HG03342 (cell line): ENCODE data around the gene AGL.
"Not testable (repeated sequence)": the region's sequence is repeated elsewhere in the genome, so short reads cannot be mapped to it uniquely, and the experiment has no call there.

Source experiments
- ATAC-seq: cut with Tn5 transposase; IDR thresholded peaks from one replicate; pipeline ENCODE4 v1.9.1; 2021; ENCODE audit warnings: mild to moderate bottlenecking, moderate library complexity; ENCODE audit not compliant: unreplicated experiment

Gene AGL

DNA sequence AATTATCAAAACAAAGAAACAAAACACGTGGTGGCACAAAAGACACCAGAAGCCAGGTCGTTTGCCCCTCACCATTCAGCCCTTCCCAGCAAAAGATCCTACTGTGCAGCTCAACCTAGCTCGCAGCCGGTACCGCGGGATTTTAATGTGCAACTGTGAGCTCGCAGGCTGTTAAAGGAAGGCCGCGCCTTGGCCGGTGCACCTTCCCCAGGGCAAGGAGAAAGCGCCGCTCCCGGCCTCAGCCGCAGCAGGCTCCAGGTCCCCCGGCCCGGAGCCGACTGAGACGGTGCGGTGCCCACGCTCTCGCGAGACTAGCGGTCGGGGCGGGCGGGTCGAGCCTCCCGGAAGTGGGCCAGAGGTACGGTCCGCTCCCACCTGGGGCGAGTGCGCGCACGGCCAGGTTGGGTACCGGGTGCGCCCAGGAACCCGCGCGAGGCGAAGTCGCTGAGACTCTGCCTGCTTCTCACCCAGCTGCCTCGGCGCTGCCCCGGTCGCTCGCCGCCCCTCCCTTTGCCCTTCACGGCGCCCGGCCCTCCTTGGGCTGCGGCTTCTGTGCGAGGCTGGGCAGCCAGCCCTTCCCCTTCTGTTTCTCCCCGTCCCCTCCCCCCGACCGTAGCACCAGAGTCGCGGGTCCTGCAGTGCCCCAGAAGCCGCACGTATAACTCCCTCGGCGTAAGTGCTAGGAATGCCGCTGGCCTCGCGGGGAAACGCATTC is at the start of gene AGL:
AGL (plus strand) TSS at position 618 of the 715 bp plus-strand sequence. CDS start 682 bp downstream, outside the sequence.
- peak; percentile 99 for ATAC-seq

DNA sequence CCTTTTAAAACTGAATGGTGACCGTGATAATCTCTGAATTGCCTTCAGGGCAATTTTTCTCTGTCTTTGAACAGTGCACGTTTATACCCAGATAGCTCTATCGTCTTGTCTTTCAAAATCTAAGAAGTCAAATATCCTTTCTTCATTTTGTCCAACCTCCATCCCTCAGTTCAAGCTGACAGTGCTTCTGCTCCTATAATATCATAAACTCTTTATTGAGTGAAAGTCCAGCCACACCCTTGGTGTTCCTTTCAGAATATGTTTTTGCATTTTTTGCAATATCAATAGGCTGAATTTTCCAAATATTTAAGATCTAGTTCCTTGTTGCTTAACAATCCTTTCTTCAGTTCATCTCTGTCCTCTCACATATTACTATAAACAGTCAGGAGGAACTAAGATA is 48.6 kb upstream of the AGL start:
- ATAC-seq: no peak

DNA sequence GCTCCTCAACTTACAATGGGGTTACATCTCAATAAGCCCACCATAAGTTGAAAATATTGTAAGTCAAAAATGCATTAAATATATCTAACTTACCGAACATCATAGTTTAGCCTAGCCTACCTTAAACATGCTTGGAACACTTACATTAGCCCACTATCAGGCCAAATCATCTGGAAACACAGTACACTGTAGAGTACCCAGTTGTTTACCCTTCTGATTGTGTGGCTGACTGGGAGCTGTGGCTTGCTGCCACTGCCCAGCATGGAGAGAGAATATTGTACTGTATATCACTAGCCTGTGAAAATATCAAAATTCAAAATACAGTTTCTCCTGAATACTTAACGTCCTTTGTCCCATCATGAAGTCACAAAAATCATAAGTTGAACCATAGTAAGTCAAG is 43.3 kb upstream of the AGL start:
- no peak for ATAC-seq

DNA sequence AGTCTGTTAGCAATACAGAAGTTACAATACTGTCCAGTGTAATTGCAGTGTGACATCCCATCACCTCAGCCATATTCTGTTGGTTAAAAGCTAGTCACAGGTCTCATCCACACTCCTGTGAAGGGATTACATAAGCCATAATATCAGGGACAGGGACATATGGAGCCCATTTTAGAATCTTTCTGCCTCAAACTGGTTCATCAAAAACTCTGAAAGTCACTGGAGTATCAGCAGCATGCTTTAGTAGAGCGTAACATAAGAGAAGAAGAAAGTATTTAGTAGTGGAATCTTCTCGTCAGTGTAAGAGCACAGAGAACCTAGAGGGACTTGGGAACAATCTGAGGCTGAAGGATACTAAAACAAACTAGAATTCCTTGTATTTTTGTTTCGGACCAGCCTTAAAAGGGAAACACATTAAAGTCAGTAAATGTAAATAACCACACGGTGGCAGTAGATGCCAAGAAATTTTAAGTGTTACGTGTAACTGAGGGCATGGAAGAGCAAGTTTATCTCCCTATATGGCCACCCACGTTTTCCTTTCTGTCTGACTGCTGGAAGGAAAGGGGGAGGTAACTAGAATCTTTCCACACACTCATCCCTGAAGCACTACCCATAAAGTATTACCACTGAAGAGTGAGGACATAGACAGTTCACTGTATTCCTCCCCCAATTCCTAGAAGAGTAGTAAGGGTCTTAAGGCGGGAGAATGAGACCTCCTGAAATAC is 41.6 kb upstream of the AGL start:
- ATAC-seq: peak; percentile 91

DNA sequence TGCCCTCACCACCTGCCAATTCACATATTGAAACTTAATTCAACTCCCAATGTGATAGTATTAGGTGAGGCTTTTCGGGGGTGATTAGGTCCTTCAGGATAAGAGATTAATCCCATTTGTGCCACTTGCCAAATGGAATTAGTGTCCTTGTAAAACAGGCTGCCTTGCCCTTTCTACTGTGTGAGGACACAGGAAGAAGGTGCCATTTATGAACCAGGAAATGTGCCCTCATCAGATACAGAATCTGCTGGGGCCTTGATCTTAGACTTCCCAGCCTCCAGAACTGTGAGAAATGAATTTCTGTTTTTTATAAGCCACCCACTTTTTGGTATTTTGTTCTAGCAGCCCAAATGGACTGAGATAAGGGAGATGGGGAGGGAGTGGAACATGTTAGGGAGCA is 39.1 kb upstream of the AGL start:
- no peak for ATAC-seq

DNA sequence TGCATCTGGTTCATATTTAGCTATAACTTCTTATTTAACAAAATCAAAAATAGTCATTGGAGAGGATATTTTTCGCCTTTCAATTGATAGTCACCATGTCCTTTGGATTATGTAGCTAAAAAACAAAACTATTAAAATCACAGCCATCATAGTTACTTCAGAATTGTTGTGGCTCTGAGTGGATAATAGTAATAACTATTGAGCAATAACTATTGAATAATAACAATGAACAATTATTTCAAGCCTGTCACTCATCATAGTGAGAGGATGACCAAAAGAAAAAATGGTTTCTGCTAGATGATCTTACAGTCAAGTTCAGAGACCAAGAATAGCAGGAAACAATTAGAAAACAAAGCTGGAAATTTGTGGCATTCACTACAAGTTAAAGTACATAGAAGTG is 38.4 kb upstream of the AGL start:
- no peak for ATAC-seq

DNA sequence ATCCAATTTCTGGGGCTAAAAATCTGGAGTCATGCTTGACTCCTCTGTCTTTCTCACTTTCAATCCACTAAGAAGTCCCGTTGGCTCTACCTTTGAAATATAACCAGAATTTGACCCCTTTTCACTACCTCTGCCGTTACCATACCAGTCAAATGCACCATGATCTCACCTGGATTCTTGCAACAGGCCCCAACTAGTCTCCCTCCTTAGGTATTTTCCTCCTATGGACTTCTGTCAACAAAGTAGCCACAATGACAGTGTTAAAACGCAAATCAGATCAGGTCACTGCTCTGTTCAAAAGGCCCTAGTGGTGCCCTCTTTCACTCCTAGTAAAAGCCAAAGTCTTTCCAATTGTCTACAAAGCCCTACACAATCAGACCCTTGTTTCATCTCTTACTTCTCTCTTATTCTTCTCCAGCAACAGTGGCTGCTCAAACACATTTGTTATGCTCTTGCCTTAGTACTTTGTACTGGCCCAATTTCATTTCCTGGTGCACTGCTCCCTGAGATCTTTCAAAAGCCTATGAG is 35.7 kb upstream of the AGL start:
- ATAC-seq: no peak

DNA sequence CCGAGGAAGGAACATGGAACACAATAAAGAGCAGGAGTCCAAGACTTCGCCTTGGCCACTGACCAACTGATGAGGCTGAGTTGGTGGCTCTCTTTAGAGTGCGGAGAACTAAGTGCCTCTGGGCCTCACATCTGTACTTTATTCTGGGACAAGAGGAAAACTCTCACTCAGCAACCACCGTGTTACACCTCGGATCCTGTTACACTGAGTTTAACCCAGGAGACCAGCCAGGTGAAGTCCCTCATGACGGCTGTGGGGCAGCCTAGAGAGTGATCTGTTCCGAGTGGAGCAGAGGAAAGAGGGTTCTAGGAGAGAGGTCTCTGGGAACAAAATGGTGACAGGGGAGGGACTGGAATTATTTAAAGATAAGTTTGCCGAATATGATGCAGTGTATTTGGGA is 33.5 kb upstream of the AGL start:
- no peak for ATAC-seq

DNA sequence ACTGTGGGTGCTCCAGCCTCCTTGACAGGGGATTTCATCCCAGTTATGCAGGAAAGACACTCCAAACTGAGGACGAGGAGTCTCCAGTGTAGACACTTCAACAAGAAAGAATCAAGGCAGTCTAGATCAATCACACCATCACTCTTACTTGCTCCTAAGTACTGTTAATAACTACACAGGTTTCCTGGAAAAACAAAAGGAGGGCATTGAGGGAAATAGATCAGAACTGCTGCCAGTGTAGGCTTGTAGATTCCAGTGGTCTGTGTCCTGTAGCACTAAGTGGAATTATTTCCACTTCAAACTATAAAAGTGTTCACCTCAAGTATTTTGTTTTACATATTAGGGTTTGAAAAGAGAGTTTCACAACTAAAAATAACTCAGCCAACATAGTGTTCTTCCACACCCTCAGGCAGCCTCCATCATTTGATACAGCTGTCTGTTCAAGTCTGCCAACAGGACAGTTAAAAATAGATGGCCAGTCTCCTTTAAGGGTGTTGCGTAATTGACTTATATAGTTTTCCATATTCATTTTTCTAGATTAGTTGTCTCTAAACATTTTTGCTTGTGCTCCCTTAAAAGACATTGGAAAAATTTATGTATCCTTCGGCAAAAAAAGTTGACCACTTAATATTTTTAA is 32.0 kb upstream of the AGL start:
- no peak for ATAC-seq

DNA sequence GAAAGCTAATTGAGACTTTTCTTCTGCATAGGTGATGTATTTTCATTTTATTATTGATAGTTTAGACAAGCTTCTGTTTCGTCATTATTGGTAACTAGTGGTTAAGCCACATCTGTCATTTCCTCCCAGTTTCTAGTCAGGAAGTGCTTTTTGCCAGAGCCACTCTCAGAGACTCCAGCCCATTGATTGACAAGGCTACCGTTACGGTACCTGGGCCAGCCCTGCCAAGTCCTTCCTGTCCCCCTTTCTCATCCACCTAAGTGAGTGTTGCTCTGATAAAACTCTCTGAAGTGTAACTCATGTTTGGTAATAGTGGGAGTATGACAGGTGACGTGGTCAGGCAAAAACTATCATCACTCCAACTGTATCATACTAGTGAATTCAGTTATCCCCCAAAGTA is 29.6 kb upstream of the AGL start:
- peak; percentile 89 for ATAC-seq

DNA sequence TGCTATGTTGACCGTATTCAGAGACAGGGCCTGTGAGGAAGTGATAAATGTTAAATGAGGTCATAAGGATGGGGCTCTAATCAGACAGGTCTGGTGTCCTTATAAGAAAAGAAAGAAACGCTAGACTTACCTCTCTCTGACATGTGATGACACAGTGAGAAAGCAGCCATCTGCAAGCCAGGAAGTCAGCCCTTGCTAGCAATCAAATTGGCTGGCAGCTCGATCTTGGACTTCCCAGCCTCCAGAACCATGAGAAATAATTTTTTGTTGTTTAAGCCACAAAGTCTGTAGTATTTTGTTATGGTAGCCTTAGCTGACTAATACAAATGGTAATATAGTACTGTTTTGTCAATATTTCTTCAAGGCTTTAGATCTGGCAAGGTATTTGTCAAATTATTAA is 25.1 kb upstream of the AGL start:
- no peak for ATAC-seq

DNA sequence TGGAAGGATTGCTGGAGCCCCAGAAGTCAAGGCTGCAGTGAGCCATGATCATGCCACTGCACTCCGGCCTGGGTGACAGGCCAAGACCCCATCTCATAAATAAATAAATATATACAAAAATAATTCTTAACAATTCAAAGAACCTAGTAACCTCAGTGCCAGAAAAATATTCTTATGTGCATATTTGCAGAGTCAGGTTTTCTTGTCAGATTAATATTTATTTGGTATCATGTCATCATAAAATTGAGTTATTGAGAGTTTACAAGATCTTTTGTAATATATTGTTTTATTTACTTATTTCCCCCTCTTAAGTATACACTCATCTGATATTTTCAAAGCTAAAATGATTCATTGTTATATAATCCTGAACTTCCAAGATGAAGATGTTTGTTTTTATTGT is 24.5 kb upstream of the AGL start:
- no peak for ATAC-seq

DNA sequence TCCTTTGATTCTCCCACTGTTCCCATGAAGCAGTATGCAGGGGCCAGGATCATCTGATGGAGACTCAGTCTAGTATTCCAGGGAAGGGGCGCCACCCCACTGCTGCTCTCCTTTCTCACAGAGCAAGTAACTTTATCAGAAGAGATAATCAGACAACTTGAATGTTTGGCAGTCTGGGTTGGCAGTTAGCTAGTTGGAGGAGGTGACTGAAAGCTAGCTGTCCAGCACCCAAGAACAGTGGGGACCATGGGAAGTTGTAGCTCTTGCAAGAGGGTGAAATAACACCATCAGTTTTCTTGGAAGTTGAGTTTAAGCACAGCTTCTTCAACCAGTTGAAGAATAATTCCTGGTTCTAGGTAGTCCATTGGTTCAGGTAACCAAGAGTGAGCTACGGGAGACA is 22.2 kb upstream of the AGL start:
- ATAC-seq: no peak

DNA sequence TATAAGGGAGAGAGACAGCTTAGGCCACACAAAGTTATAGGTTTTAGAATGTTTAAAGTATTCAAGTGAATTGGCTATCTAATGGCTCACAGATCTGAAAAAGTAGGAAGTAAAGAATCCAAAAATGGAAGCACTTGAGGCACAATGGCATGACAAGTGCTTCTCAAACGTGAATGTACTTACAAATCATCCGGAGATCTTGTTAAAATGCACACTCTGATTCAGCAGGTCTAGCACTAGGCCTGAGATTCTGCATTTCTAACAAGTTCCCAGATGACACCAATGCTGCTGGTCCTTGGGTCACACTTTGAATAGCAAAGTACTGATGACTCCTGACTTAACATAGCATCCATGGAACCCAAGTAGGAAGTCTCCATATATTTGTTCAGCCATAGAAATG is 20.9 kb upstream of the AGL start:
- ATAC-seq: no peak

DNA sequence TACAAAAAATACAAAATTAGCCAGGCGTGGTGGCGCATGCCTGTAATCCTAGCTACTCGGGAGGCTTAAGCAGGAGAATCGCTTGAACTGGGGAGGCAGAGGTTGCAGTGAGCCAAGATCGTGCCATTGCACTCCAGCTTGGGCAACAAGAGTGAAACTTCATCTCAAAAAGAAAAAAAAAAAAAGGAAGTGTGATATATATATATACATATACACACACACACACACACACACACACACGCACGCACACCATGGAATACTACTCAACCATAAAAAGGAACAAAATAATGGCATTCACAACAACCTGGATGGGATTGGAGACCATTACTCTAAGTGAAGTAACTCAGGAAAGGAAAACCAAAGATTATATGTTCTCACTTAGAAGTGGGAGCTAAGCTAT is 16.2 kb upstream of the AGL start:
- ATAC-seq: not testable (repeated sequence)

DNA sequence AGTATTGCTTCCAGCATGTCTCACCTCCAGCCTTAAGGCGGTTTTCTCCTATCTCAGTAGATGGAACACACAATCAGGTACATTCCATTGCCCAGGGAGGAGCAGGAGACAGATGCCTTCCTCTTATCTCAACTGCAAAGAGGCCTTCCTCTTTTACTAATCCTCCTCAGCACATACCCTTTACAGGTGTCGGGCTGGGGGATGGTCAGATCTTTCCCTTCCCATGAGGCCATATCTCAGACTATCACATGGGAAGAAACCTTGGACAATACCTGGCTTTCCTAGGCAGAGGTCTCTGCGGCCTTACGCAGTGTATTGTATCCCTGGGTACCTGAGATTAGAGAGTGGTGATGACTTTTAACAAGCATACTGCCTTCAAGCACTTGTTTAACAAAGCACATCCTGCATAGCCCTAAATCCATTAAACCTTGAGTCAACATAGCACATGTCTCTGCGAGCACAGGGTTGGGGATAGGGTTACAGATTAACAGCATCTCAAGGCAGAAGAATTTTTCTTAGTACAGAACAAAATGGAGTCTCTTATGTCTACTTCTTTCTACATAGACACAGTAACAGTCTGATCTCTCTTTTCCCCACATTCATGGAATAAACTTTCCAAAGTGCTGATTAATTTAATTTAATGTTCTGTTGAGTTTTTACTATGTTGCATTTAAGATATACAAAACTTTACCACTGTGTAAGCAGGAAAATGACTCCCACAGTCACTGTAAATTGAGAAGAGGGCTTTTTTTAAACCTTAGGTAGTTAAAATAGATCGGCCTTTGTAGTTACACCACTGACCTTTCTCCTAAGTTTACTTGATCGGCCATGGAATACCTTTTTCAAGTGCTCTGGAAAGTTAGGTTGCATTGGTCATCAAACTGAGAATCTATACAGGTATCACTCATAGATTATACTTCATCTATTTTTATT is 13.7 kb upstream of the AGL start:
- not testable (repeated sequence) for ATAC-seq

DNA sequence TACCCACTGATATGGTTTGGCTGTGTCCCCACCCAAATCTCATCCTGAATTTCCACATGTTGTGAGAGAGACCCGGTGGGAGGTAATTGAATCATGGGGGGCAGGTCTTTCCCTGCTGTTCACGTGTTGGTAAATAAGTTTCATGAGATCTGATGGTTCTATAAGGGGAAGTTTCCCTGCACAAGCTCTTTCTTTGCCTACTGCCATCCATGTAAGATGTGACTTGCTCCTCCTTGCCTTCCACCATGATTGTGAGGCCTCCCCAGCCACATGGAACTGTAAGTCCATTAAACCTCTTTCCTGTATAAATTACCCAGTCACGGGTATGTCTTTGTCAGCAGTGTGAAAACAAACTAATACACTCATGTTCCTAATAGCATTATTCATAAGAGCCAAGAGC is 9.8 kb upstream of the AGL start:
- not testable (repeated sequence) for ATAC-seq

DNA sequence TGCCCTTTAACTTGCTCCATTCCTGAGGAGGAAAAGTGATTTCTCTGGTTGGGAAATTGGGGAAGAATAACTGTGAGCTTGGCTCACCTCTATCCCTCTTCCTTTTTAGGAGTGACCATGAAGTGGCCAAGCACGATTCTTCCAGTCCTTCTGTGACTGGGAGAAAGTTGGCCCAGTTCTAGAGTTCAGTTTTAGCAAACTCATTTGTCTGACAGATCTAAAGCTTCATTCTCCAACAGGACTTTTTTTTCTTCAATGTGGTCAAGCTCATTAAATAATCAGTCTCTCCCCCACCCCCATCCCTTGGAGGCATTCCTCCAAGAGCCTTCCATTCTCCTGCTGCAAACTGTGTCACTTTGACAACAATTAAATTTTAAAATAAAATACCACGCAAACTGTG is 6.4 kb upstream of the AGL start:
- ATAC-seq: no peak

DNA sequence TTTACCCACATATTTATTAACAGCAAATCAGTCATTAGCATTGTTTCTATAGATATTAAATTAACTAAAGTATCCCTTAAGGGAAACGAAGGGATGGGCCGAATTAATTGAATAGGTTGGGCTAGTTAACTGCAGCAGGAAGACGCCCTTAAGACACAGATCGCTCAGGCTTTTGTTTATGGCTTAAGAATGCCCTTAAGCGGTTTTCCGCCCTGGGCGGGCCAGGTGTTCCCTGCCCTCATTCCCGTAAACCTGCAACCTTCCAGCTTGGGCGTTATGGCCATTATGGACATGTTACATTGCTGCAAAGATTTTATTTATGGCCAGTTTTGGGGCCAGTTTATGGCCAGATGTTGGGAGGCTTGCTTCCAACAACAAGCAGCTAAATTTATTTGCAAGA is 5.0 kb upstream of the AGL start:
- not testable (repeated sequence) for ATAC-seq

DNA sequence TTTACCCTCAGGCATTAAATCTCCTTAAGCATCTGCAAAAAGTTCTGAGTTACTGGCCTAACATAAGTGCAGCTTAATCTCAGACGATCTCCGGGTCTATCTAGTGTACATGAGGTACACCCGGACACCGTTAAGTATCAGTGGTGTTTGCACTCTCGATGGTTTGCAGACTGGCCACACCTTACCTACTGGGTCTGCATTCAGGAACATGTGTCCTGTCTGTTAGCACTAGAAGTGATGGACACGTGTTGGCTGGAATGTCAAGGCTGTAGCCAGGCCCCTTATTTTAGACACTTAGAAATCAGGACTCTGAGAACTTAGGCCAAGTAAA is 783 bp upstream of the AGL start:
- no peak for ATAC-seq
